KMS-11 (cell line): ENCODE results near the gene ACSL1.

Experiments used
- H2AFZ ChIP-seq: fragments of 200-600 bp; sonication (generic); 2 replicates; pipeline ENCODE4 v1.6.1; 2016; ENCODE audit warnings: antibody characterized with exemption, mixed run types, low read depth
- H3K27ac ChIP-seq: fragments of 200-600 bp; sonication (generic); 2 replicates; pipeline ENCODE4 v1.6.1; 2016; ENCODE audit warnings: mild to moderate bottlenecking, mixed run types
- H3K27me3 ChIP-seq: fragments of 200-600 bp; sonication (generic); 2 replicates; pipeline ENCODE4 v1.6.1; 2017; ENCODE audit warnings: mild to moderate bottlenecking, low read depth, mixed run types, moderate library complexity; ENCODE audit not compliant: insufficient read depth
- H3K36me3 ChIP-seq: fragments of 200-600 bp; sonication (generic); 2 replicates; pipeline ENCODE4 v1.6.1; 2017; ENCODE audit warnings: mild to moderate bottlenecking, mixed run types; ENCODE audit not compliant: insufficient read depth
- H3K4me1 ChIP-seq: fragments of 200-600 bp; sonication (generic); 2 replicates; pipeline ENCODE4 v1.6.1; 2016; ENCODE audit warnings: mild to moderate bottlenecking, low read depth, mixed run types; ENCODE audit not compliant: poor library complexity, severe bottlenecking
- H3K4me2 ChIP-seq: fragments of 200-600 bp; sonication (generic); 2 replicates; pipeline ENCODE4 v1.7.0; 2016; ENCODE audit warnings: mild to moderate bottlenecking, mixed run types
- H3K4me3 ChIP-seq: fragments of 200-600 bp; sonication (generic); IDR thresholded peaks from 2 replicates; pipeline ENCODE4 v1.6.1; 2017; ENCODE audit warnings: low read depth, low read length, mixed read lengths; ENCODE audit not compliant: insufficient read depth
- H3K79me2 ChIP-seq: fragments of 200-600 bp; sonication (generic); 2 replicates; pipeline ENCODE4 v1.6.1; 2016; ENCODE audit warnings: low read depth, mixed run types; ENCODE audit not compliant: insufficient read depth
- H3K9ac ChIP-seq: fragments of 200-600 bp; sonication (generic); 2 replicates; pipeline ENCODE4 v1.6.1; 2016; ENCODE audit warnings: mild to moderate bottlenecking, mixed run types
- H4K20me1 ChIP-seq: fragments of 200-600 bp; sonication (generic); 2 replicates; pipeline ENCODE4 v1.6.1; 2016; ENCODE audit warnings: mild to moderate bottlenecking, mixed run types; ENCODE audit not compliant: insufficient read depth
- CTCF ChIP-seq: fragments of 200-600 bp; sonication (generic); conservative IDR thresholded peaks from 2 replicates; pipeline ENCODE4 v1.6.1; 2017; ENCODE audit warnings: low read depth, mild to moderate bottlenecking, antibody characterized with exemption, low read length, moderate library complexity, mixed read lengths

Gene ACSL1

GRCh38 chr4:184856277-184856609 lies 30.5 kb upstream of the ACSL1 start:
- Histone ChIP-seq H3K9ac (no peak overlapping the region), H3K4me2 (no peak overlapping the region), H3K27me3 (no peaks in the 10 kb centered on the region), H4K20me1 (no peaks in the 10 kb centered on the region), H2AFZ (no peak overlapping the region), H3K4me1 (peaks cover 27% of the 10 kb centered on the region), H3K27ac (no peak overlapping the region), H3K36me3 (no peaks in the 10 kb centered on the region), H3K4me3 (no peak overlapping the region), H3K79me2 (no peaks in the 10 kb centered on the region)
- no peak for TF ChIP-seq CTCF

GRCh38 chr4:184854673-184855072 lies 28.9 kb upstream of the ACSL1 start:
- H3K27me3 ChIP-seq: no peaks in the 10 kb centered on the region
- no peaks in the 10 kb centered on the region for H4K20me1 ChIP-seq
- H3K4me1 ChIP-seq: peaks cover 11% of the 10 kb centered on the region
- no peak overlapping the region for H3K9ac ChIP-seq
- no peak overlapping the region for H2AFZ ChIP-seq
- no peak overlapping the region for H3K4me2 ChIP-seq
- no peak overlapping the region for H3K27ac ChIP-seq
- TF ChIP-seq CTCF: no peak
- H3K79me2 ChIP-seq: no peaks in the 10 kb centered on the region
- no peaks in the 10 kb centered on the region for H3K36me3 ChIP-seq
- no peak overlapping the region for H3K4me3 ChIP-seq

- Histone ChIP-seq H4K20me1 (no peaks in the 10 kb centered on the region), H3K4me3 (no peak overlapping the region), H3K27me3 (no peaks in the 10 kb centered on the region), H2AFZ (no peak overlapping the region), H3K4me2 (no peak overlapping the region), H3K4me1 (no peaks in the 10 kb centered on the region), H3K9ac (no peak overlapping the region), H3K79me2 (no peaks in the 10 kb centered on the region), H3K27ac (no peak overlapping the region), H3K36me3 (no peaks in the 10 kb centered on the region)
- no peak for TF ChIP-seq CTCF
Measured at GRCh38 chr4:184853436-184853835, 27.7 kb upstream of the ACSL1 start.

- no peaks in the 10 kb centered on the region for H3K79me2 ChIP-seq
- H3K9ac ChIP-seq: no peak overlapping the region
- no peak overlapping the region for H2AFZ ChIP-seq
- peaks cover 5% of the 10 kb centered on the region for H3K4me1 ChIP-seq
- no peaks in the 10 kb centered on the region for H4K20me1 ChIP-seq
- TF ChIP-seq CTCF: no peak
- no peaks in the 10 kb centered on the region for H3K27me3 ChIP-seq
- H3K27ac ChIP-seq: no peak overlapping the region
- no peak overlapping the region for H3K4me3 ChIP-seq
- H3K4me2 ChIP-seq: no peak overlapping the region
- H3K36me3 ChIP-seq: no peaks in the 10 kb centered on the region
Measured at GRCh38 chr4:184851886-184852285, 26.1 kb upstream of the ACSL1 start.

- H3K27ac ChIP-seq: no peak overlapping the region
Measured at GRCh38 chr4:184851200-184851541, 25.4 kb upstream of the ACSL1 start.

More at GRCh38 chr4:184851200-184851541, 25.4 kb upstream of the ACSL1 start:
- H2AFZ ChIP-seq: no peak overlapping the region
- no peak overlapping the region for H3K4me2 ChIP-seq
- H3K9ac ChIP-seq: no peak overlapping the region
- no peaks in the 10 kb centered on the region for H3K79me2 ChIP-seq
- peaks cover 12% of the 10 kb centered on the region for H3K4me1 ChIP-seq
- H3K27me3 ChIP-seq: no peaks in the 10 kb centered on the region
- no peak for TF ChIP-seq CTCF
- H4K20me1 ChIP-seq: no peaks in the 10 kb centered on the region
- no peak overlapping the region for H3K4me3 ChIP-seq
- no peaks in the 10 kb centered on the region for H3K36me3 ChIP-seq
